ENCODE data around the gene STAP1. TPM values are rescaled to one million over a fixed set of nuclear protein-coding genes. Genes with fewer than 3 reads are reported as not detected.

STAP1 gene, protein sequence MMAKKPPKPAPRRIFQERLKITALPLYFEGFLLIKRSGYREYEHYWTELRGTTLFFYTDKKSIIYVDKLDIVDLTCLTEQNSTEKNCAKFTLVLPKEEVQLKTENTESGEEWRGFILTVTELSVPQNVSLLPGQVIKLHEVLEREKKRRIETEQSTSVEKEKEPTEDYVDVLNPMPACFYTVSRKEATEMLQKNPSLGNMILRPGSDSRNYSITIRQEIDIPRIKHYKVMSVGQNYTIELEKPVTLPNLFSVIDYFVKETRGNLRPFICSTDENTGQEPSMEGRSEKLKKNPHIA
- polyA plus RNA-seq: not detected in 2 replicates

GRCh38 chr4:67558493-67558892 lies at the start of gene STAP1:
Gene STAP1, plus strand, starts transcription at chr4:67558727. Its CDS starts 83 bp downstream, at chr4:67558810.

DNA sequence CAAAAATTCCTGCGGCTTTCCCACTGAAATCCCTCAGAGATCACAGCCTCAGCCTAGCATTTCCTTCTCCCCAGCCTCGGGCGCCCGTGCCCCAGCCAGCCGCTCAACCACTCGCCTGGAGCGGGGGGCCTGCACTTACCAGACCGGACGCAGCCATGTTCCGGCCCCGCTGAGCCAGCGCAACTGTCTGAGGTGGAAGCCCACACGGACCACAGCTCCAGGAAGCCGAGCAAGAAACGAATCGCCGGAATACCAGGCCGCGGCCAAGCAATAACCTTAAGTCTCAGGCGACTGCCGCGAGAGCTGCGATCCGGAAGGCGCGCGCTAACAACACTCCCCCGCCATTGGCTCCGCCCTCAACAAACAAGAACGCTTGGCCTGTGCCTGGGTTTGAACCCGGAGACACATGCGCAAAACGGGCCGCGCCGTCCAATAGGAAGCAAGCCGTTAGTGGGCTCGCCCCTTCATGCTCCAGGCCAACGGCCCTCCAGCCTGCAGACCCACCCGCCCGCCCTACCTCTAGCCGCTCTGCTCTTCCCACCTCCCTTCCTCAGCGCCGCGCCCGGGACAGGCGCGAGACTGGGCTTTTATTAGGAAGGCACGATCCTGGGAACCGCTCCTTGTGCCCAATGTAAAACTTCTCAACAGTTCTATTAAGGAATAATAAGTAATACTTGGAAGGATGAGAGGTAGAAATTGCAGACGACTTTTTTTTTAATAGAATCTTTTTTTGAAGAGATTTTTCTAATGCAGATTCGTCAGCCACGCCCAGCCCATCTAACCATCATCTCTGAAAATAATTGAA lies 13.1 kb upstream of the STAP1 start, which contains the start of gene CENPC:
Gene CENPC (minus strand): TSS at position 305 of the 805 bp plus-strand sequence. CDS start 148 bp downstream, at position 157.

Other genes starting within 250 kb of the STAP1 start
- gene CENPC, start 13.2 kb upstream of the STAP1 start, polyA plus RNA-seq: 11.4 and 18.0 TPM in 2 replicates
- gene UBA6, start 142.4 kb downstream of the STAP1 start, polyA plus RNA-seq: 30.7 and 36.7 TPM in 2 replicates
- 1.3 and 1.8 TPM in 2 replicates for gene GNRHR, start 195.7 kb downstream of the STAP1 start, polyA plus RNA-seq